ENCODE data around the gene NHSL1.
A peak's percentile ranks its signal among the peaks of the same experiment; 100 is the strongest.
"Not testable (repeated sequence)": the region's sequence is repeated elsewhere in the genome, so short reads cannot be mapped to it uniquely, and the experiment has no call there.

Gene NHSL1

DNA sequence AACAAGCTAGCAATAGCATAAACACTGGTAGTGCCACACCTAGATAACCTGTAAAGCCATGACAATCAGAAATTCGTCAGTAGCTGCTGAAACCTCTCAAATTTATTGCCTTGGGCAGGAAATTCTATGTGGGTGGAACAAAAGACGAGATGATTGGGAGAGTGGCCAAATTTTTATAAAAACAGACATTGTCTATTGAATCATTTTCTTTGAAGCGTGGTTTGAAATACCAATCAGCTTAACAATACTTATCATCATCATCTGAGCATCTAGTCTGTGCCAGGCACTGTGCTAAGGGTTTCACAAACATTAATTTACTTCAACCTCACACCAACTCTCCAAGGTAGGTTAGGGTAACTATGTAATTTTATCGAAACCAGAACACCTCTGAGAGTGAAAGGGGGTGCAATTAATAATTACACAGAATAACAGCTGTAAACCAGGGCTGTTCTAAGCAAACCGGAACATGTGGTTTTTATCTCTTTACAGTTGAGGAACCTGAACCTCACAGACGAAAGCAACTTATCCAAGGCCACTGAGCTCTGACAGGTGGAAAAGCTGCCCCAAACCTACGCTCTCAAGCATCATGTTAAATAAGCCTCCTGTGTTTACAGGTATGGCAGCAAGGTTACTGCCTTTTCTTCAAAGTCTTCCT is 43.4 kb downstream of the NHSL1 start:
- DNase-seq (ENCODE audit: low spot score), result no peak

DNA sequence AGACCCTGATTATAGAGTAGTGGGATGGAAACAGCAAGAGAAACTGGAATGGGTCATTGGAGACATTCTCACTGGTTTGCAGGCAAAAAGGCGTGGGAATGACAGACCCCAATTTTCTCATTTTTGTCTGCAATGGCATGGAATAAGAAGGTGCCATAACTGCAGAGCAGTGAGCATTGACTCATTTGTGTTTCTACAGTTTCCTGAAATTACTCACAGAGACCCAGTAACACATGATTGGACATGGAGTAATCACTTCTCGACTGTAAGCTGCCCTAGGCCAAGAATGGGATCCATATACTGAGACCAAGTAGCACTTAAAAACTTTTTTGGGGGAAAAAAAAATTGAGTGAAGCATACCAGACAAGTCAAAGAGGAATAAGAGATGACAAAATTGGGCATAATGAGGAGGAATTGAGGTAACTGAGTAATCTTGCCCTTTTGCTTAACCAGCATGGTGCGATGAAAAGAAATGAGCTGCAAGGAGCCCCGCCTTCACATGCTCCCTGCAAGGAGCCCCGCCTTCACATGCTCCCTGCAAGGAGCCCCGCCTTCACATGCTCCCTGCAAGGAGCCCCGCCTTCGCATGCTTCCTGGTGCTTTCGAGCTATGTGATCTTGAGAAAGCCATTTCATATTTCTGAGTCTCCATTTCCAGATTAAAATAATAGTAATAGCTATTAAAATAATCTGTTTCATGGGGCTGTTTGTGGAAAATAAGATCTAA is 44.1 kb downstream of the NHSL1 start:
- DNase-seq (ENCODE audit: low spot score), result no peak

GRCh38 chr6:138451043-138451442 is 48.3 kb downstream of the NHSL1 start:
- no peak for DNase-seq (ENCODE audit: low spot score)

GRCh38 chr6:138450445-138450844 is 48.8 kb downstream of the NHSL1 start:
- DNase-seq (ENCODE audit: low spot score), result no peak

DNA sequence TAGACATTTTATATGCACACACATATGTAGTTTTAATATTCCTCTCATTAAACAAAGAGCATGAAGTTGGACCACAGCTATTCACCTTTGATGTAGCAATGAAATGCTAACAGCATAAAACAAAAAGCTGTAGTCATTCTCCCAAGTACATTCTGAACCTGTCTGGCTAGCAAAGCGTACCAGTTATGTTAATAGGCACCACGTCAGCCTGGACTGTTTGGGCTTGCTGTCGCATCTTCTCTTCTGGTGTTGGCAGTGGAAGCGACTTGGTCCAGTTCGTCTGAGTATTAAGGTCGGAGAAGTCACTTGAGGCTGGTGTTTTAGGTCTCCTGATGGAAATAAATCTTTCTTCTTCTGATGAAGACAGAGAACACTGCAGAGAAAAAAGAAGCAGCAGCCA is 52.5 kb downstream of the NHSL1 start:
- peak; percentile 21 for DNase-seq (ENCODE audit: low spot score)

DNA sequence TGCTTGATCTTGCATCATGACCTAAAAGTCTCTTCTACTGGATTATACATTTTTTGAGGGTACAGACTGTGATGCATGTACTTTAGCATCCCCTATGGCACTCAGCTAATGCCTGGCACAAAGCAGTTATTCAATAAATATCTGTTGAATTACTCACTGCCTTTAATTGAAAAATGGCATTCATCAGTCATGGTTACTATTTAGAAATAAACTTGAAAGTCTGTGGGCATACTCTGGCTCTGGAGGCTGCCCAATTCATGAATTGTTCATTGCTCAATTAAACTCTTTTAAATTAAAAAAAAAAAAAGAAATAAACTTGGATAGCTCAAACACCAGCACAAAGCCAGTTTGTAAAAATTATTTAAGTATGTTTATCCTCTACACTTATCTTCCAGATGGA is 55.3 kb downstream of the NHSL1 start:
- no peak for DNase-seq (ENCODE audit: low spot score)

GRCh38 chr6:138442663-138443062 is 56.6 kb downstream of the NHSL1 start:
- DNase-seq (ENCODE audit: low spot score), result no peak

- DNase-seq (ENCODE audit: low spot score), result no peak
These were observed 57.3 kb downstream of the NHSL1 start for GRCh38 chr6:138441965-138442364.

DNA sequence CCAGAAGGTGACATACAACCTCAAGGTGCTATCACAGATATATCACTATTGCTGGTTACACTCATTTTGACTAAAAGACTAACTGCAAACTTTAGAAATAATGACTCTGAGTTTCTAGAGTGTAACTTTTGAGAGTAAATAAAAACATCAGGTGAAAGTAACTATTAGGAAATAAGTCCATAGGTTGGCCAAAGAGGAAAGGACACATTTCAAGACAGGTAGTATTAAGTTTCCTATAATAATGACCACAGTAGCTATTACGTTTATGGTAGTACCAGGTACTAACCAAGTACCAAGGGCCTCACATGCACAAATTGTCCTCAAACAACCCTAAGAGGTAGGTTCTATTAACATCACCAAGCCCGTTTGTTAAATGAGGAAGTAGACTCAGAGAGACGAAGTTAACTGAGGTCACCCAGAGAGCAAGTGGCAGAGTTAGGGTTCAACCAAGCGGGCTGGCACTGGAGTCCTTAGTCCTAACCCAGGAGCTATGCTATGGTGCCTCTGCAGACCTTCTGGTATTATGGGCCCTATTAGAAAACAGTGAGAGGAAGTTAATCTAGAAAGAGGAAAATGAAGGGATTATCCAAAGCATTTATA is 58.4 kb downstream of the NHSL1 start:
- no peak for DNase-seq (ENCODE audit: low spot score)

DNA sequence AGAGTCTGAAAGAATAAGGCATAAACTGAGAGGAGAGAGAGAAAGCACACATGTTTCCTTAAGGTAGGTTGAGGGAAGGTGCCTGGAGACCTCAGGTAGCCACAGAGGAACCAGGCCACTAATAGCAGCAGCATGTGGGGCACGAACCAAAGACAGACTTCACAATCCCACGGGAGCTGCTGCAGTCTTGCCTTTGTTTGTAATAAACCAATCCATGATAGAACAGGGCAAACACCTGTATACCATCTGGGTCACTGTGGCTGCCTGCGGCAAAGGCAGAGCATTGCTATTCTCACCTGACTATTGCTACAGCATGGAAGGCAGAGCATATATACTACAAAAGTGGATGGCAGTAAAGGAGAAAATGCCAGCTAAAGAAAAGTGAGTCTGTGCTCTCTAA is 59.0 kb downstream of the NHSL1 start:
- no peak for DNase-seq (ENCODE audit: low spot score)

DNA sequence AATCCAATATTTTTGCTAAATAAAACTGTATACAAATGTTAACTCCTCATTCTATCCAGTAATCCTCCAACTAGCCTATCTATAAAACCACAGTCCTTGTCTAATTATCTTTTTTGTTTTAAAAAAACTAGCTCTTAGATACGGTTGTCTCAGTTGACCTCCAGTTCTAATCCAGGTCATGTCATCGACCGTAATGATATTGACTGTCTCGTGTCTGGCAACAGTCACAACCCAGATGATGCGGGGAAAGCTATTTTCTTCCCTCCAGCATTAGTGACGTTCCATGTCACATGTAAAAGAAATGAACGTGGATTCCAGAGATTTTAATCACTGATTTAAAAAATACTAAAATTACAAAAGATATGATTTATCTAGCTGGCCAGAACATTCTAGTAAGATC is 59.7 kb downstream of the NHSL1 start:
- no peak for DNase-seq (ENCODE audit: low spot score)

- peak; percentile 49 for DNase-seq (ENCODE audit: low spot score)
These were observed 64.4 kb downstream of the NHSL1 start for GRCh38 chr6:138434925-138435324.

DNA sequence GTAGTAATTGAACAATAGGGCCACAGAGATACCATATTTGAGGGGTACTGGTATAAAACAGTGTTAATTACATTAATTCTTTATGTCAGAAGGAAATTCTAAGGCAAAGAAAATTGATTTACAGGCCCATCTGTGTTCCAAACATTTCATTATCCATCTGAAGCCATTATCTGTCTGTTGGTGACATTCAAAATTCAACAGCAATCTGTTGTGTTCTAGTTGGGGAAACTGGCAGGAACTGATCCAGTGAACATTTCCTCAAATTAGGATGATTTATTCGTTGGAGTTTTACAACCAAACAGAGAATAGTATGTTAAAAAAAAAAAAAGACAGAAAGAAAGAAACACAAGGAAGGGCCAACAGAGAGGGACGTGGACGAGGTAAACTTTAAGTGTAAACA is 65.2 kb downstream of the NHSL1 start:
- no peak for DNase-seq (ENCODE audit: low spot score)

DNA sequence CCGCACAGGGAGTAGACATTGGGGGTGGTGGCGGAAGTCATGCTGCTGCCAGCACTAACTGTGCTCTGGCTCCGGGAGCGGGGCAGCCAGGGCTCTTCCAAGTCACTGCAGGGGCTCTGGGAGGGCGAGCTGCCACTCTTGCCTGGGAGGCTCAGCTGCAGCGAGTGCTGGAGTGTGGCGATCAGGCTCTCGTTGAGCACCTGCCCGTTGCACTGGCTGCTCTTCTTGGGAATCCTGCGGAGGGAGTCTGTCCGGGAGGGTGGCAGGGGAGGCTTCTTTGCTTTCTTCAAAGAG is 67.3 kb downstream of the NHSL1 start:
- no peak for DNase-seq (ENCODE audit: low spot score)

- peak; percentile 62 for DNase-seq (ENCODE audit: low spot score)
These were observed 67.8 kb downstream of the NHSL1 start for GRCh38 chr6:138431256-138432062.

DNA sequence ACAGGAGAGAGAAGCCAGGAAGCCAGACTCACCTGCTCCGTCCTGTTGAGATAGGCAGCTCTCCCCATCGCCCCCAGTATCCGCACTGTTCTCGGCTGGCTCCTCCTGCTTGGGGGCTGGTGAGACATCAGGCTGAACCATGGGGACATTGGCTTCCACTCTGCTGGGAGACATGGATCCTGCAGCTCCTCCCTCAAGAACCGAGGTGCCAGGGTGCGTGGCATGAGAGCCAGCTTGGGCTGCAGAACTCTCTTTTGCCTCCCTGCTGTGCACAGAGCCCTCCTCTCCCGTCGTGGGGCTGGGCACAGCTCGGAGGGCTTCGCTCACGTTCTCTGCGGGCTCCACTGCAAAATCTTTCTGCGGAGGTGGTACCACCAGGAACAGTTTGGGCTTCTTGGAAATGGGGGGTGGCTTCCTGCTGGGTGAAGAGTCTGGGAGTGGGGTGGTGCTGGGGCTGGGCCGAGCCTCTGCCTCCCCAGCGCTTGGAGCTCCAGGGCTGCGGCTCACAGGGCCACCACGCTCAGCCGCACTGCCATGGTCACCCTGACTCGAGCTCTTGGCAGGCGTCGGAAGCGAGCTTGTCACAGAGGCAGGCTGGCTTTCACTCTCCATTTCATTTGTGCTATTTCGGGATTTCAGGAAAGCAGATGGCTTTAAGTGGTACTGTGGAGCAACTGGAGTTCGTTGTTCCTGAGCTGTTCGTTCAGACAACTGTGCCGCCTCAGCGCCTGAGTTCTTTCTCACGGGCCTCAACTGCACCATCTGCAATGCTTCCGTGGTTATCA is 68.7 kb downstream of the NHSL1 start:
- DNase-seq (ENCODE audit: low spot score), result peak; percentile 41

DNA sequence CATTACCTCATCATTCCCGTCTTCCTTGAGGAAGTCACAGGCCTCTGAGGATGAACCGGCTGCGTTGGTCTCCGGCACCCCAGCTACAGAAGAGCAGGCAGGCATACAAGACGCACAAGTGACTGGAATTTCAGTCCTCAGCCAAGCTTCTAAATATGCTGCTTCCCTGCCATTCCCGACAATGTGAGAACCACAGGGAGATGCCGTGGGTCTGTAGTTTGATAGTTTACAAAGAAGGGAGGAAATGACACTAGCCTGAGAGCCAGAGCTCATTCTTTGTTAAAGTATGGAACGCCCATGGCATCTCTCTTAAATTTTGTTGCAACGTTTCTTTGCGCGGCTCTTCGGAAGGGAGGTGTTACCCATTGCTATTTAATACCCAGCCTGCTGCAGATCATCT is 69.5 kb downstream of the NHSL1 start:
- DNase-seq (ENCODE audit: low spot score), result no peak

DNA sequence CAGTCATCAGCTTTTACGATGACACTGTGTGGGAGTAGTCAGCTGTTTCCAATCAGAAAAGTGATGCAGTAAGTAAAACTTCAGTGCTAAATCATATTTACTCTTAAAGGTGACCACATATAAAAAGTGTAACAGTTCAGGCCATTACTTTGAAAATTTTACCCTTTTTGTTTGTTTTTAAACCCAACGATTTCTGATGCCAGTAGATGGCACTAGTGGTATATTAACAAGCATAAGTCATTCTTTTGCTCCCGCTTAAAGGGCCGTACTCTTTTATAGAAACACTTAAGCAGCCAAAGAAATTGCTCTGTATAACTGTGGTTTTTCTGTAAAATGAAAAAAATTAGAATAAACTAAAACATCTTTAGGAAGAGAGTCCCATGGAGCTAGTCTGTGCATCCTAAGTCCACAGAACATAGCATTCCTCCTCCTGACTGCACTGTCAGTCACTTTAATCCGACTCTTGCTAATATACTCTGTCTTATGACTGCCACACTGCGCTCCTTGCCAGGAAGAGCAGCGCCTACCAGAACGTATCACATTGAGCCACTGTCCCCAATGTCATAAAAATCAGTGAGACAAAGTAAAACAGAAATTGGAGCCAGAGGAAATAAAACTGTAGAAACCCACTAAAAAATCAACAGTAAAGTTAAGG is 70.2 kb downstream of the NHSL1 start:
- peak; percentile 84 for DNase-seq (ENCODE audit: low spot score)

DNA sequence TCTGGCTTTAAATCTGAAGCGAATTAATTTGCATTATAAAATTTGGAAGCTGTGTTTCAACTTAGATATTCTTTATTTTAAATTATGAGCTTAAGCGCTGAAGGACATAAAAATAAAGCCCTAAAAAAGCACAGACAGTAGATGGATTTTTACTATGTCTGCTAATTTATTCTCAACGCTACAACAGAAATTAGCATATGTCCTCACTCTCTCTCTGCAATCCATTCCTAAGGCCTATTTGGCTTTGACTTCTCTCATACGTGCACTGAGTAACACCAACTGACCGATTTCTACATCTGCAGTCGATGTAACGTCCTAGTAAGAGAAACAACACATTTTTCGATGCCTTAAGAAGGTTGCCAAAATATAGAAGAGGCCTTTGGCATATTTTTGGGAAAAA is 71.6 kb downstream of the NHSL1 start:
- no peak for DNase-seq (ENCODE audit: low spot score)

DNA sequence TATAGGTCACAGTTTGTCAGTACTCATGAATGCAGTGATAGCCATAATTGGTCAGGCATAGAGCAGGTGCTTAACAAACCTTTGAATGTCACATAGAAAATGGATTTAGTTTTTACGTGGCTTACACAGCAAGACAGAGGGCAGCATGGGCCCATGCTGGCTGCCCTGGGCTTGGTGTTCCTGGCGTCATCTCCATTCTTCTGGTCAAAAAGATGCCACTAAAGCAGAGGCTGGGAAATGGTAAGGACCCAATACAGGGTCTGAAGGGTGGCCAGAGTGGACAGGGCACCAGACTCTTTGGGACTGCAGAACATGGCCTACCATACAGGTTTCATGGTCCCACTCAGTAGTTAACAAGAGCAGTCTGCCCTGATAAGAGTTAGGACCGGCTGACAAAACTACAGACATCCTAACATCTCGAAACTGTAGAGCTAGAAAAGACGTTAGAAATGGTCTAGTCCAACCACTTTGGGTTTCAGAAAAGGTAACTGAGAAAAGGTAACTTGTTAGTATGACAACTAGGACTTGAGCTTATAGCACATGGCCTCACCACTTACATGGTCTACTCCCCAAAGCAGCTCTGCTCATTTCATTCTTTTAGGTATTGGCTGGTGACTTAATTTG is 72.7 kb downstream of the NHSL1 start:
- DNase-seq (ENCODE audit: low spot score), result no peak

DNA sequence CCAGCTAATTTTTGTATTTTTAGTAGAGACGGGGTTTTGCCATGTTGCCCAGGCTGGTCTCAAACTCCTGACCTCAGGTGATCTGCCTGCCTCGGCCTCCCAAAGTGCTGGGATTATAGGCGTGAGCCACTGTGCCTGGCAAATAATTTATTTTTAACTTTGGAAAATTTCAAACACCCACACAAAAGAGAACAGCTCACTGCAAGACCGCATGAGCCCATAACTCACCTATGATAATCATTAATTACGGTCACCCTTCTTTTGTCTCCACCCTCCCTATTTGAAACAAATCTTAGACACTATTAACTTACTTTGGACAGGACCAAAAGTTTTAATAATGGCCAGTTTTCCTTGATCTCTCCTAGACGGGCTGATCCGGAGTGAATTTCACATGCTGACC is 74.0 kb downstream of the NHSL1 start:
- DNase-seq (ENCODE audit: low spot score), result not testable (repeated sequence)
